Suppressor macrophage treated with lipopolysaccharide for 4 hours (primary cell): ENCODE measurements around the gene SCN8A.

Experiments used
- DNase-seq: peaks from one replicate; pipeline ENCODE4 v3.0.0-alpha.2; 2020

Gene SCN8A

GRCh38 chr12:51836827-51837173 is 245.8 kb downstream of the SCN8A start:
- DNase-seq, result no peak

GRCh38 chr12:51837286-51837685 is 246.3 kb downstream of the SCN8A start:
- no peak for DNase-seq

- DNase-seq, result no peak
These were observed 247.0 kb downstream of the SCN8A start for GRCh38 chr12:51838036-51838435.

DNA sequence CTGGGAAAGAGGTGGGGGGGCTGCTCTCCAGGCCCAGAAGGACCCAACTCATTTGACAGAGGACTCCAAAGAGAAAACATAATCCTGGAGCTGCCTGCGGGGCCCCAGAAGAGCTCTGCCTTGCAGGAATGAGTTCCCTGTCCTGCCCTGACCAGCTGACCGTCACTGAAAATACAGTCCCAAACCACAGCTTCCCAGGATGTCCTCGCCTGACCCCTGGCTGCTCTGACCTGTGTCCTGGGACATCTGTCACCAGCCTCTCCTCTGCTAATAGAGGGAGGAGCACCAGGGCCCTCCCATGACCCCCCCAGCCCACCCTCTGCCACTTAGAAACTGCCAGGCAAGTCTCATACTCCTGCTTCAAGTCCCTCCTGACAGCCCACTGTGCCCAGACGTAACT is 247.7 kb downstream of the SCN8A start:
- DNase-seq, result no peak

DNA sequence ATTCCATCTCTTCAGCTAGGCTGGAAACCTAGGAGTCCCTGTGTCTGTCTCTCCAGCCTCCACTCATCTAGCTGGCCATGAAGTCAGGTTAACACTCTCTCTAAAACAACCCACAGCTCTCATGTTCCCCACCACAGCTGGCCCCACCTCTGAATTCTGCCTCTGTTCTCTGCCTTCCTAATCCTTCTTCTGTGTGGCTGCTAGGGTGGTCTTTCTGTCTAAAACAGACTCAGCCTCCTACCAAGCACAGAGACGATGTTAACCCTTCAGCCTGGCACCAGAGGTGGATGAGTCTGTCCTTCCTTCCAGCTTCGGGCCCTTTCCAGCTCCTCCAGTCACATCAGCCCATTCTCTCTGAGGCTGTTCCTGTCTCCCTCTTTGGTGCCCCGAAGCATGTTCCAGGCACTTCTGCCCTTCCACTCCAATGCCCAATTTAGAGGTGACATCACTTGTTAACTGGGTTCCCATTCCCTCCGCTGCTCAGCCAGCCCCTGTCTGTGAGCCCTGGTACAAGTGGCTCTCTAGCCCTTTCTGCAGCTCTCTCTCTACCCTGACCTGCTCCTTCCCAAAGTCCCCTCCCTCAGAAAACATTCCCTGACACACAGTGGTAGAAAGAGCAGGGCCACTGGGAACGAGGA is 248.4 kb downstream of the SCN8A start:
- DNase-seq, result no peak

DNA sequence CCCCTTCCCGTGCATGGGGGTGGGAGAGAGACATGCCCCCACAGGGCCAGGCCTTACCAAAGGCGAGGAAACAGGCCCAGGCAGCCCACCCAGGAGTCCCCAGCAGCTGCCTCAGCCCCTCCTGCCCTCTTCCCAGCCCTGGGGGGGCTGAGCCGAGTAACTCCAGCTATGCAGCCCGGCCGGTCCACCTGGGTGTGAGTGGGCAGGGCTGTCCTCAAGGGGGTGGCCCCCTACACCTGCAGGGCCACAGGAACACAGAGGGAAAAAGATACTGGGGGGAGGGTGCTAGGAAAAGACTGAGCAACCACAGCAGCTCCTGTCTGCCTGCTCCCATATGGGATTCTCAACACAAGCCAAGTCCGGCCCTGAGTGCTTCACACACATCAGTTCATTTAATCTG is 249.9 kb downstream of the SCN8A start:
- no peak for DNase-seq

- no peak for DNase-seq
These were observed 250.7 kb downstream of the SCN8A start for GRCh38 chr12:51841727-51842126.

DNA sequence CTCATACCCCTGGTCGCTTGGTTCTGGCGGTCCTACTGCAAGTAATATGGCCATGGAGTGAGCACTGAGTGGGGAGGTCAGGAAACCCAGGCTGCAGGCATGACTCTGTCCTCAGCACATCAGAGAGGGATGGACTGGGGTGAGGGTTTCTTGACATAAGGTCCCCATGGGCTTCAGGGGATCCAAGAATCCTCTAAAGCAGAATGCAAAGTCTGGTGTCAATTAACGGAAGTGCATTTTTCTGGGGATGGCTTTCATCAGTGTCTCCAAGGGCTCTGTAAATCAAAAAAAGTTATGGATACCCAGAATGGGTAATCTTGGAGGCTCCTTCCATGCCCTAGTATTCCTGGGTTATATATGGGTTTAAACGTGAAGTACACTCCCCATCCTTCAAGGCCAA is 253.8 kb downstream of the SCN8A start:
- no peak for DNase-seq

DNA sequence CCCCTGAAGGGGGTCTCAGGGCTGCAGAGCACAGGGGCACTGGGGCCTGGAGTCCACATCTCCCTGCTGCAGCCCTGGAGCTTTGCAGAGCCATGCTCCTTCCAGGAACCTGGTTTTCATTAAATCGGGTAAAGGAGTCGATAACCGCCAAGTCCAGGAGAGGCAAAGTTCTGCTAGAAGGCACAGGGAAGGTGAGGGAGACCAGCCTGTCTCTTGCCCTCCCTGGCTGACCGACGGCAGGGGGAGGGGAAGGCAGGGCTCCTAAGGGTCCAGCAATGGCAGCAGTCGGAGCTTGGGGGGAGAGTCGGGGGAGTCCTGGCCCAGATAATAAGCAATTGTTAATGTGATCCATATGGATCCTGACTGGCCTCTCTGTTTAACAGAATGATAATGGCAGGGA is 254.4 kb downstream of the SCN8A start:
- DNase-seq, result no peak

GRCh38 chr12:51846271-51846691 is 255.2 kb downstream of the SCN8A start:
- no peak for DNase-seq

GRCh38 chr12:51846911-51847642 is 256.0 kb downstream of the SCN8A start:
- DNase-seq, result peak; percentile 54

- no peak for DNase-seq
These were observed 256.8 kb downstream of the SCN8A start for GRCh38 chr12:51847643-51848325.

GRCh38 chr12:51848326-51848727 is 257.3 kb downstream of the SCN8A start, which contains the start of gene FIGNL2:
TSS of gene FIGNL2 (minus strand) at chr12:51848718. CDS start at chr12:51822413, 26,305 bp downstream.
- no peak for DNase-seq

DNA sequence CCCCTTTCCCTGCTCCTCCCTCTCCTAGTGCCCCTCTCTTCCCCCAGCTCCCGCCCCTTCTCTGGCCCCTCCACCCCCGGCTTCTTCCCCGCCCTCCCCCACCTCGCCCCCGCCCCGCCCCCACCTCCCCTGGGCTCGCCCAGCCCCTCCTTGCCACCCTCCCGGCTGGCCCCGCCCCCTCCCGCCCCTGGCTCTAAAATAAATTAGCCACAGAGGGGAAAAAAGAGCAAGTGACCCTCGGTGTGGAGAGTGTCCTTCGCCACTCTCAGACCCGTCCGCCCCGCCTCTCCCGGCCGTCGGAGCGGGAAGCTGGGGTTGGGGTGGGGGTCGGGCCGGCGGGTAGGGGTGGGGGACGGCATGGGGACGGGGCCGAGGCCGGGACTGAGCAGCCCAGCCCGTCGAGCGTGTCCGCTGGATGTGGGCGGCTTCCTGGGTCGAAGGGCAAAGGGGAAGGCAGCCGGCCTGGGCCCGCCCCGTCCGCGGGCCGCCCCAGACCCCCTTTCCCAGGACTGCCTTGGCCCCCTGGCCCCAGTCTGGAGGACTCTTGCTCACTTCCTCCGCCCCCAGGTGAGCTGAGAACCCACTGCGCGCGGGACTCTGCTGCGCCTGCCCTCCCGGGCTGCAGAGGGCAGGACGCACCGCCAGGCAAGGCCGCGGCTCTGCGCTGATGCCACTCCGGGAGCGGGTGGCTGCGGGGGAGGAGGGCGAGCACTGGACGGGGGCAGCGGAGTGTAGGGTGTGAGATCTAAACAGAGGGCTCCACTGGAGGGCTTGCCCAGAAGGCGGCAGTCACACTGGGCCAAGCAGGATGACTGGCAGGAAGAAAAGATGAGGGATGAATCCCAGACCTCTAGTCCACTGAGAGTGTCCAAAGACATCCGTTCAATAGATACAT is 258.1 kb downstream of the SCN8A start:
- no peak for DNase-seq

GRCh38 chr12:51850081-51850964 is 259.3 kb downstream of the SCN8A start:
- DNase-seq, result no peak

DNA sequence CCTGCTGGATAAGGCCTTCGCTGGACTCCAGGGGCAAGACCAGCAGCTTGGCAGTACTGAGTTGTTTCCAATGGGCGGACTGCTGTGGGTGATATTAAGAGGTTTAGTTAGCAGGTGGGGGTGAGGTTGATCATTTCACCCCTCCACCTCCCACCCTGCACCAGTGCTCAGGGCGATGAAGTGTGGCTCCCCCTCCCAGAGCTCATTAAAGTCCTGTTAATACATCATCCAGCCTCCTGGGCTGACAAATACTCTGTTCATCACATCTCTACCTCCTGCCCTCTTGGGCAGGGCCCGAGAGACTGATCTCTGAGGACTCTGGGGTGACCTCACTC is 259.9 kb downstream of the SCN8A start:
- no peak for DNase-seq

DNA sequence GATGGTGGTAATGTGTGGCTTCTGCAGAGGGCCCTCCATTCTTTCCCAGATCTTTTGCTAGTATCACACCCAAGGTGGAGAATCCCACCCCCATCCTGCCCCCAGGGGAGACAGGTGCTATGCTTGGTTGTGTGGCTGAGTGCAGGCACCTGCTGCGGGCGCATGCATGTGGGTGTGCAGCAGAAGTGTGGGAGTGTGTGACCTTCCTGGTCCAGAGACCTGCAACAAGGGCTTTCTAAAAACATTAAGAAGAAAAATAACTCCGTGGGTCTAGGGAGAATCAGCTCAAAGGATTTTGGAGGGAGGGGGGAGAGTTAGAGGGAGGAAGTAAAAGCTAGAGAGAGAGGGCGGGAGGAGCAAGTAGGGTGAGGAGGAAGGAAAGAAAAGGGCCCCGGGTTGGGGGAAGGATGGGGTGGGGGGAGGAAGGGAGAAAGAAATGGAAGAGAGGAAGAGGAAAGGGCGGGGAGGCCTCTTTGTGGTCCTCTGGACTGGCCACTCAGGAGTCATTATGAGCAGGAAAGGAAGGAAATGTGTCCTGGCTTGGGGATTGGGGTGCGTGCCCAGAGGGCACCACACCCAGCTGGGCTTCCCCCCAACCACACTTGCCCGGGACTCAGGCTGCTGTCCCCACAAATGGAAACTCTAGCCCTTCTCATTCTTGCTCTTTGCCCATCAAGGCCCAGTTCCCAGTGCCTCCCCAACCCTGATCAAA is 260.5 kb downstream of the SCN8A start:
- no peak for DNase-seq

GRCh38 chr12:51852404-51853137 is 261.5 kb downstream of the SCN8A start:
- DNase-seq, result no peak

GRCh38 chr12:51855586-51856428 is 264.8 kb downstream of the SCN8A start:
- DNase-seq, result no peak

DNA sequence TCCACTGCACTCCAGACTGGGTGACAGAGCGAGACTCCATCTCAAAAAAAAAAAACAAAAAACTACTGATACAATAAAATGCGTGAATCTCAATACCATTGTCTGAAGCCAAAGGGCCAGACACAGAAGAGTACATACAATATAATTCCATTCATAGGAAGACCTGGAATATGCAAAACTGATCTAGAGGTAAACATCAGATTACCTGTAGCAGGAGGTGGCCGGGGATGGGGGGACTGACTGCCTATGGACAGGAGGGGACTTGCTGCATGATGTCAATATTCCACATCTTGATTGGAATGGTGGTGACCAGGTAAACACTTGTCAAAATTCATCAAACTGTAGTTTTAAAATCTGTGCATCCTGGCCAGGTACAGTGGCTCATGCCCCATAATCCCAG is 270.0 kb downstream of the SCN8A start:
- DNase-seq, result no peak
